HepG2 (cell line): Measurements from ENCODE around the gene MAB21L4. TPM values are rescaled to one million over a fixed set of nuclear protein-coding genes. Genes with fewer than 3 reads are reported as not detected.

Experiments
- ATAC-seq: fragments of 200-7000 bp; cut with Tn5 transposase; 3 replicates; pipeline ENCODE4 v1.9.1; 2020; ENCODE audit warnings: mild to moderate bottlenecking, moderate library complexity
- BruUV-seq: library from RNA; stranded (reverse); fragments of 400-500 nt; replicated peaks from 2 replicates; lab custom pipeline; 2021; lab: Mats Ljungman, UMichigan
- CTCF ChIA-PET: fragments of 300-600 bp; formaldehyde crosslinking; extraction: SDS; loops from one replicate; lab custom pipeline; 2021; ENCODE audit warnings: low total read pairs, inconsistent platforms, low intra/inter-chr PET ratio; lab: Yijun Ruan, JAX
- POLR2A ChIA-PET: fragments of 350-600 bp; sonication (Branson Sonifier 250); formaldehyde crosslinking; loops from one replicate; lab custom pipeline; 2020; ENCODE audit warnings: antibody characterized with exemption, inconsistent platforms; lab: Yijun Ruan, JAX
- DNase-seq: peaks from one replicate; pipeline ENCODE4 v3.0.0-alpha.2; 2015; ENCODE audit warnings: low spot score
- FAIRE-seq: peaks from 3 replicates; lab custom pipeline; 2011; peaks lifted over from hg19 to GRCh38; lab: Jason Lieb, UNC
- H2AFZ ChIP-seq: one replicate; pipeline ENCODE4 v1.6.1; 2011; ENCODE audit warnings: low read length, inconsistent platforms
- H3K27ac ChIP-seq: fragments of 300-600 bp; 3 replicates; pipeline ENCODE4 v1.8.0; 2011; ENCODE audit warnings: mixed run types, mild to moderate bottlenecking, mixed read lengths, low read length, inconsistent platforms; ENCODE audit not compliant: insufficient read depth; ENCODE audit errors: extremely low read length
- H3K27me3 ChIP-seq, 2 experiments: fragments of 200-600 bp in 1 of 2; 2 replicates in 1 of 2; 3 replicates in 1 of 2; pipeline versions ENCODE4 v1.6.0 to v1.8.0; 2011; ENCODE audit warnings: low read length in 2 of 2, mild to moderate bottlenecking in 2 of 2, moderate library complexity in 2 of 2, inconsistent platforms in 1 of 2; ENCODE audit not compliant: insufficient read depth in 2 of 2, control insufficient read depth in 1 of 2
- H3K36me3 ChIP-seq, 2 experiments: fragments of 200-600 bp in 1 of 2; replicated peaks in 1 of 2; 2 replicates in 1 of 2; 3 replicates in 1 of 2; pipeline versions ENCODE4 v1.5.1 to v1.8.0; 2011; ENCODE audit warnings: low read length in 2 of 2, inconsistent platforms in 1 of 2; ENCODE audit not compliant: insufficient read depth in 2 of 2, control insufficient read depth in 1 of 2
- H3K4me1 ChIP-seq: 2 replicates; pipeline ENCODE4 v1.5.1; 2012; ENCODE audit warnings: low read length, inconsistent platforms; ENCODE audit not compliant: insufficient read depth
- H3K4me2 ChIP-seq: 2 replicates; pipeline ENCODE4 v1.6.0; 2011; ENCODE audit warnings: low read depth, low read length, inconsistent platforms
- H3K4me3 ChIP-seq, 3 experiments: fragments of 200-600 bp in 1 of 3; sonication (generic), shearing (Covaris generic) in 1 of 3; replicated peaks in 1 of 3; 2 replicates each; pipeline ENCODE4 v1.5.1; 2011 to 2016; ENCODE audit warnings: low read length in 3 of 3, inconsistent platforms in 2 of 3, low read depth in 2 of 3, mild to moderate bottlenecking in 2 of 3, control low read depth in 1 of 3, mixed read lengths in 1 of 3; ENCODE audit not compliant: insufficient read depth in 1 of 3
- H3K79me2 ChIP-seq: one replicate; pipeline ENCODE4 v1.6.1; 2011; ENCODE audit warnings: low read length, inconsistent platforms; ENCODE audit not compliant: insufficient read depth
- H3K9ac ChIP-seq: 2 replicates; pipeline ENCODE4 v1.6.0; 2011; ENCODE audit warnings: mild to moderate bottlenecking, low read depth, low read length, inconsistent platforms; ENCODE audit not compliant: insufficient read depth
- H3K9me3 ChIP-seq: 2 replicates; pipeline ENCODE4 v1.5.1; 2012; ENCODE audit warnings: mild to moderate bottlenecking, low read length
- H4K20me1 ChIP-seq: 2 replicates; pipeline ENCODE4 v1.6.0; 2011; ENCODE audit warnings: inconsistent platforms, mild to moderate bottlenecking, low read length, moderate library complexity; ENCODE audit not compliant: insufficient read depth
- ATF7 ChIP-seq, 2 experiments: fragments of 450-650 bp in 1 of 2; sonication (generic) in 1 of 2; formaldehyde crosslinking in 1 of 2; IDR thresholded peaks; 2 replicates each; pipeline versions ENCODE4 v1.4.0 to v1.6.1; 2016 to 2020; ENCODE audit warnings: antibody characterized with exemption in 1 of 2, mild to moderate bottlenecking in 1 of 2, missing genetic modification reagents in 1 of 2
- PITX1 ChIP-seq: sonication (generic); formaldehyde crosslinking; IDR thresholded peaks from 2 replicates; pipeline ENCODE4 v1.5.1; 2020; ENCODE audit warnings: mild to moderate bottlenecking, missing genetic modification reagents
- SRSF1 ChIP-seq: fragments of 200-400 bp; formaldehyde crosslinking; optimal IDR thresholded peaks from 2 replicates; pipeline ENCODE3; 2017; ENCODE audit warnings: mild to moderate bottlenecking, low read depth, low read length, moderate library complexity
- ZBTB40 ChIP-seq, 2 experiments: fragments of 450-650 bp in 1 of 2; sonication (generic) in 1 of 2; formaldehyde crosslinking in 1 of 2; IDR thresholded peaks; 2 replicates each; pipeline versions ENCODE4 v1.6.1 to v1.8.0; 2016 to 2022; ENCODE audit warnings: antibody characterized with exemption in 1 of 2, mild to moderate bottlenecking in 1 of 2, missing genetic modification reagents in 1 of 2
- ZBTB7A ChIP-seq: sonication (generic); formaldehyde crosslinking; IDR thresholded peaks from 2 replicates; pipeline ENCODE4 v1.8.0; 2022; ENCODE audit warnings: mild to moderate bottlenecking, missing genetic modification reagents
- ZNF121 ChIP-seq: sonication (generic); formaldehyde crosslinking; IDR thresholded peaks from 2 replicates; pipeline ENCODE4 v1.5.0; 2020; ENCODE audit warnings: mild to moderate bottlenecking, missing genetic modification reagents
- ZNF124 ChIP-seq: sonication (generic); formaldehyde crosslinking; IDR thresholded peaks from 2 replicates; pipeline ENCODE4 v1.4.0; 2020; ENCODE audit warnings: missing genetic modification reagents
- ZNF441 ChIP-seq: sonication (generic); formaldehyde crosslinking; IDR thresholded peaks from 2 replicates; pipeline ENCODE4 v1.7.0; 2021; ENCODE audit warnings: missing genetic modification reagents, borderline replicate concordance
- WGBS: methylation state at CpG from one replicate; pipeline ENCODE4 v1.1.6; 2017; ENCODE audit warnings: low lambda C conversion rate; 5-methylcytosine and 5-hydroxymethylcytosine counted together
- in situ Hi-C: cut with HindIII; loops from 2 replicates; pipeline ENCODE4 v1.10.0; 2017; ENCODE audit warnings: low pct_unique_long_range_greater_than_20kb; ENCODE audit not compliant: extremely low pct_ligation_motif_present
- intact Hi-C: fragments of 100-400 bp; cut with micrococcal nuclease; formaldehyde crosslinking; loops from one replicate; pipeline ENCODE4 v1.10.0; 2022; ENCODE audit not compliant: unreplicated experiment
- polyA plus RNA-seq, 8 experiments: library from polyadenylated mRNA; depleted of rRNA in 3 of 8; stranded (reverse) in 7 of 8; unstranded in 1 of 8; fragments of >200 nt; fragmentation: Illumina TruSeq in 4 of 8; extraction: Trizol in 4 of 8; gene quantifications; 2 replicates each; pipeline versions ENCODE4 v1.2.1 to v1.2.3, GENCODE V29; 2011 to 2016; ENCODE audit warnings: low read depth in 4 of 8, missing spikeins in 1 of 8, mixed read lengths in 1 of 8; ENCODE audit not compliant: insufficient read depth in 1 of 8
- total RNA-seq, 5 experiments: library from RNA; depleted of rRNA; stranded (reverse); fragments of >200 nt; fragmentation: Illumina TruSeq; extraction: Trizol; gene quantifications; 2 replicates each; pipeline ENCODE4 v1.2.3, GENCODE V29; 2016; ENCODE audit warnings: low read depth in 1 of 5

Gene MAB21L4
- total and polyA plus RNA-seq, 2 of the 13 experiments (the other 11 are each of a cell fraction or from before 2014, with no cell fraction given): 3.0 to 14.0 TPM

GRCh38 chr2:240936106-240936505 lies 40.1 kb upstream of the MAB21L4 start:
- FAIRE-seq (no peak), ATAC-seq (no peak), DNase-seq (no peak)
- peaks cover 13 to 60% of the 10 kb centered on the region in 2 experiments; a peak in 4 of 5 replicates for H3K27me3 ChIP-seq
- H3K79me2 ChIP-seq: no peaks in the 10 kb centered on the region
- no peak overlapping the region for H3K4me2 ChIP-seq
- H3K27ac ChIP-seq: no peak overlapping the region
- in situ Hi-C loops: no loop called here
- no peak overlapping the region for H3K4me3 ChIP-seq
- no TSS peak for BruUV-seq
- CTCF ChIA-PET: no interaction called here
- 32% methylated on average over 9 of the region's 9 CpGs for WGBS
- intact Hi-C loops: no loop called here
- no peaks in the 10 kb centered on the region for H3K36me3 ChIP-seq
- no peaks in the 10 kb centered on the region for H4K20me1 ChIP-seq
- no peak overlapping the region for H2AFZ ChIP-seq
- no peaks in the 10 kb centered on the region for H3K4me1 ChIP-seq
- H3K9ac ChIP-seq: no peak overlapping the region
- no peaks in the 10 kb centered on the region; the same call in 1 of the 2 replicates for H3K9me3 ChIP-seq
- no peak for TF ChIP-seq ZNF121 (CRISPR knock-in tag)
- no peak for TF ChIP-seq ZBTB7A (CRISPR knock-in tag)
- no peak for TF ChIP-seq SRSF1
- no peak for TF ChIP-seq ZNF441 (CRISPR knock-in tag)
- POLR2A ChIA-PET: no interaction called here

DNA sequence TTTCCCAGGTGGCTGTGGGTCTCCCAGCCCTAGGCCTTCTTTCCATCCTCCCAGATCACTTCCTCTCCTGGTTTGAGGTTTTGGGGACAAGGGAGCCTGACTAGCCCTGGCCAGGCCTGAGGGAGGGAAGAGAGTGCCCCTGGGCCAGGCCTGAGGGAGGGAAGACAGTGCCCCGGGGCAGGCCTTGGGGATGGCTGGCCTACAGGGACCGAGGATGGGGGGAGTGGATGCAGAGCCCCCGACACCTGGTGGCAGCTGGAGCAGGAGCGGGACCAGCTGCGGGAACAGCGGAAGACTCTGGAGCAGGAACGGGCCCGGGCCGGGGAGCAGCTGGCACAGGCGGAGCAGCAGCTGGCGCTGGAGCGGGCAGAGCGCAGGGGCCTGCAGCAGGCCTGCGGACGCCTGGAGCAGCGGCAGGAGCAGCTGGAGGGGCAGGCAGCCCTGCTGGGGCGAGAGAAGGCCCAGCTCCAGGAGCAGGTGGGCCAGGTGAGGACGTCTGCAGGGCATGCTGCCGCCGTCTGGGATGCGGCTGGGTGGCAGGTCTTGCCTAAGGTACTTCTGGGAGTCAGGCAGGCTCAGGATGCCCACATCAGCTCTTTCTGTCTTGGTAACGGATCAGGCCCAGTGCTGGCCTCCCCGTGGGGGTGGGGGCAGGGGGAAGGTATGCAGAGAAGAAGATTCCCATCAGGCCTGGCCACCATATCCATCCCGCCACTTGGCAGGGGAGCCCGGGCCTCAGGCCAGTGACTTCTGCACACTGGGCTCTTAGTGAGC lies 39.3 kb upstream of the MAB21L4 start:
- FAIRE-seq: no peak
- H3K9ac ChIP-seq: no peak overlapping the region
- H3K9me3 ChIP-seq: no peaks in the 10 kb centered on the region; the same call in 1 of the 2 replicates
- no peaks in the 10 kb centered on the region for H4K20me1 ChIP-seq
- H3K27ac ChIP-seq: no peak overlapping the region
- no peak overlapping the region for H2AFZ ChIP-seq
- ChIA-PET POLR2A (no interaction called here), CTCF (no interaction called here)
- H3K36me3 ChIP-seq: no peaks in the 10 kb centered on the region
- H3K4me2 ChIP-seq: no peak overlapping the region
- no TSS peak for BruUV-seq
- H3K79me2 ChIP-seq: no peaks in the 10 kb centered on the region
- in situ Hi-C loops (no loop called here), intact Hi-C loops (no loop called here)
- WGBS: 54% methylated on average over 25 of the region's 25 CpGs
- no peaks in the 10 kb centered on the region for H3K4me1 ChIP-seq
- no peak for DNase-seq
- peaks cover 16 to 68% of the 10 kb centered on the region in 2 experiments; a peak in 4 of 5 replicates for H3K27me3 ChIP-seq
- no peak overlapping the region for H3K4me3 ChIP-seq
- ATAC-seq: no peak
- TF ChIP-seq ZNF124 (CRISPR knock-in tag) (no peak), ZBTB40 (IDR thresholded peaks at IDR 0.05) (no peak), ZBTB40 (CRISPR knock-in tag; IDR thresholded peaks at IDR 0.05) (no peak), ATF7 (IDR thresholded peaks at IDR 0.05) (no peak), ATF7 (CRISPR knock-in tag; IDR thresholded peaks at IDR 0.05) (no peak), PITX1 (CRISPR knock-in tag) (no peak)
